ENCODE data around the gene HNRNPA1.
A peak's percentile ranks its signal among the peaks of the same experiment; 100 is the strongest.
"Not testable (repeated sequence)": the region's sequence is repeated elsewhere in the genome, so short reads cannot be mapped to it uniquely, and the experiment has no call there.

HNRNPA1 gene

DNA sequence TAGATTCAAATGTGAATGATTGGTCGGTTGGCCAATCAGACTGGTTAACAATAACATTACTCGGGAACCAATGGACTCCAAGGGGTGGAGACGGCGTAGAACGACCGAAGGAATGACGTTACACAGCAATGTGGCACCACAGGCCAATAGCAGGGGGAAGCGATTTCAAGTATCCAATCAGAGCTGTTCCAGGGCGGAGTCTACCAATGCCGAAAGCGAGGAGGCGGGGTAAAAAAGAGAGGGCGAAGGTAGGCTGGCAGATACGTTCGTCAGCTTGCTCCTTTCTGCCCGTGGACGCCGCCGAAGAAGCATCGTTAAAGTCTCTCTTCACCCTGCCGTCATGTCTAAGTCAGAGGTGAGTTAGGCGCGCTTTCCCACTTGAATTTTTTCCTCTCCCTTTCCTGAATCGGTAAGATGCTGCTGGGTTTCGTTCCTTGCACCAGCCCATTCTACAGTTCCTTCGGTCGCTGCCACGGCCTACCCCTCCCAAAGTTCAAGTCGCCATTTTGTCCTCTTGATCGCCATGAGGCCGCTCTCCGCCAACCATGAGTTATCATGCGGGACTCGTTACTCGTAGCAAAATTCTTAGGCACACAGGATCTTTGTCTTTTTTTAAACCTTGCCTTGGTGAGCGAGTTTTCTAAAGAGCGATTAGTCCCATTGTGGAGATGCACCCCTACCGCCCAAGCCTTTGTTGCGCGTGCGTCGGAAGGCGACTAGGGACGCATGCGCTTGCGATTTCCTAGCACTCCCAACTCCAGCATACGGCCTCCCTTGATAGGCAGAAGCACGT lies at the start of gene HNRNPA1:
Gene HNRNPA1, plus strand, starts transcription at position 259 of the 793 bp plus-strand sequence. Its CDS starts 82 bp downstream, at position 341.
- DNase-seq (ENCODE audit: low read depth) = peak; percentile 82

DNA sequence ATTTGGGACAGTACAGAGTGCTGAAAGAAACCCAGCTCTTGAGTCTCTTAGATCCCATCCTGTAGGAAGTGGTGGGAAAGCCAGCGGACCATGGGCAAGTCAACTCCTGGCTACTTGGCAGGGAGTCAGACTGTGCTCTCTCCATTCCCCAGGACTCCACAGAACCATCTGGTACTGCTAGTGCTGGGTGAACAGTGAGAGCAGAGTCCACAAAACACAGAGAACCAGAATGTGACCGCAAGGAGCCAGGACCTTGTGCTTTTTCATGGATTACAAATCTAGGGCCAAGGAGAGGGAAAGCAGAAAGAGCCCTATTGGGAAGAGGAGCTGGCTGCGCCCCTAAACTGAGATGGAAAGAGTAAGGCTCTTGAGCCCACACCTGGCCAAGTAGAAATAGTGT lies 49.3 kb upstream of the HNRNPA1 start:
- DNase-seq (ENCODE audit: low read depth) = not testable (repeated sequence)

DNA sequence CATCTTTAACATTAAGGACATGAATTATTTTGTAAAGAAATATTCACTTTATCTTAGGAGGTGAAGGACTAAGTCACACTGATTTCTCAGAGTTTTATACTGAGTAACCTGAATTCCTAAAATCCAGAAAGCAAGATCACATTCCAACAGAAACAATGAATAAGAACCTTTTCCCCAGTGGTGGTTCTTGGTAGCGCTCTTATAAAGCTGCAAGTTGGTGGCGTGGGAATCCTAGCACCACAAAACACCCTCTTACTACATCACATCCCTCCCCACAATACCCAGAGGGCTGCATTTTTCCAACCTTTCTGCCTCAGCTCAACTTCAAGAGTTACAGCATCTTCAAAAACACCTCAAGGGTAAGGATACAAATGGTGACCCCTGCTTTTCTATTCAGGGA lies 47.7 kb upstream of the HNRNPA1 start:
- DNase-seq (ENCODE audit: low read depth) = no peak

DNA sequence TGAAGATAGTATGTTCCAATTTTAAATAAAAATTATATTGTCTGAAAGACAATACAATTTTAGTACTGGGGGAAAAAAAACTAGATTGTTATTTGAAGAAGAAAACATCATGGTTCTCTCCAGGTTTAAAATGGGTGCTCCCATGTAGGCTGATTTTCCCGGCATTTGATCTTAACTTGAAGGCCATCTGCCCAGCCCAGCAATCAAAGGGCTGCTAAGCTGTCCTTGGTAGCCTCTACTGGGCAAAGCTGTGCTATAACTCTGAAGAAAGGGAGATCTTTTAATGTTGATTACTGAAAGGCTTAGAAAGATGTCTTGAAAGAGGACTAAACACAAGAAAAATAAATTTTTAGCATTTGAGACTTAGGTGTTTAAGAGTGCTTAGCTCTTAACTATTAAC lies 42.0 kb upstream of the HNRNPA1 start:
- DNase-seq (ENCODE audit: low read depth) = no peak

DNA sequence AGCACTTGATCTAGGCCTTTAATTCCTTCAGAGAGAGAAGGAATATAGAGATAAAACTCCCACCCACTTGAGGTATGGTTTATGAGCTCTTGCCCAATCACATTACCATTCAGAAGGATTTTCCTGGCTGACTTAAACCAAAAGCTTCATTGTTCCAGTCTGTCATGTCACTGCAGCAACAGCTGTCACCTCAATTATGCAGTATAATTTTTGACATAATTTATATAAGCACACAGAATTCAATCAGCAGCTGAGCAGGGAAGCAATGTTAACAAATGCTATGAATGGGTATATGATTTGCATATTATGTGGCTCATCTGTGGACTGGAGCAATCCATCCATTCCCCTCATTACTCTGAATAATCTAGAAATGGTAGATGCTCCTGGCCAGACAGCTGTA lies 40.9 kb upstream of the HNRNPA1 start:
- DNase-seq (ENCODE audit: low read depth) = no peak

DNA sequence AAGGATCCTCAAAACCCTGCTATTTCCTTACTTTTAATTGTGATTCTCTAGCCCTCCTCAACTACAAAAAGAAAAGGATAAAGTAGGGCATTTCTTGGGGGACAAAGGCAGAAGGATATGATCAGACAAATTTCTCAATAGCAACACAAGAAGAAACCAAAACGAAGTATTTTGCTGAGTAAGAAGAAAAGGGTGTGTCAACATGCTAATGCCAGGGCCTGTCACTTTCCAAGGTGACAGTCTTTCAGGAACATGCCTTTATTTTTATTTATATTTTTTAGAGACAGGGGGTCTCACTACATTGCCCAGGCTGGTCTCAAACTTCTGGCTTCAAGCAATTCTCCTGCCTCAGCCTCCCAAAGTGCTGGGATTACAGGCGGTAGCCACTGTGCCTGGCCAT lies 40.4 kb upstream of the HNRNPA1 start:
- no peak for DNase-seq (ENCODE audit: low read depth)

DNA sequence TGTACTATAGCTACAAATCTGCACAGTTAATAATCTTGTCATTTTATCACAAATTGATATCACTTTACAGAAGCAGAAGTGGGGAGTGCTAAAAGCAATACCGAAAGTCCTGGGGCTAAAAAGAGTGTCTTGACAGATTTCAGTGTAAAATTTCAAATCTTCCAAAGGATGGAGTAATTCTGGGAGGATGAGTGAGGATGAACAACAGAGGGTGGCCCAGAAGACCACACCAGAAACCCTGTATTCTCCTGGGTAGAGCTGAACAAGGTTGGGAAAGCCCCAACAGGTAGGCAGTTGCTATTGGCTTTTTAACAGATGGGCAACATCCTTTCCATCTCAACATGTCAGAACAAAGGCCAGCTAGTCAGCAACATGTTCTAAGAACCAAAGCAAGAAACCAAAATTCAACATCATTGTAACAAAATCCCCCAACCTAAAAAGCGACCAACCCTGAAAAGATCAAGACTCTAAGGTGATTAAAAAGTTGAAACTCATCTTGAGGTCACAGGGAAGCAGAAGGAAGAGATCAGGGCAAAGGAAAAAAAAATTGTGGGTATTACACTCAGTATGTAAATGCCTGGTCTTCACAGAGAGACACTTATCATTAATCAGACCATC lies 39.4 kb upstream of the HNRNPA1 start:
- no peak for DNase-seq (ENCODE audit: low read depth)

DNA sequence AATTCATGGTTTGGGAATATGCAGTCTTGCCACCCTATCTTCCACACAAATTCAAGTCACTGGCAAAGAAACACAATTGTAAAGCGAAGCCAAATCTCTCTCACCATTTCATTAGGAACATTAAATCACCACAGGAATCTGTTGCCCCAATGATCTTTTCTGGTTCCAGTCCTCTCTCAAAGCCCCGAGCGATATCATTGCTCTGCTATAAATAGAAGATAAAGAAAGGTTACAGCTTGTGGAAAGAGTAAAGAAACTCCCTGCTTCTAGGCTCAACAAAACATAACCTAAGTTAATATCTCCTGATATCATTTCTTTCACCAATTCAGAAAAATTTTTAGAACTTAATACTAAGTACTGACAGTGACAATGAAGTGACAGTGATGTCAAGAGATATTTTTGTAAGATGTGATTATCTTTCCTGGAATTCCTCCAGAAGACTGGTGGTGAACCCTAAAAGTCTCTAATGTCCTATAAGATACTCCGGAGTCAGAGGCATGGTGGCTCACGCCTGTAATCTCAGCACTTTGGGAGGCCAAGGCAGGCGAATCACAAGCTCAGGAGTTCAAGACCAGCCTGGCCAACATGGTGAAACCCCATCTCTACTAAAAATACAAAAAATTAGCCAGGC lies 34.4 kb upstream of the HNRNPA1 start:
- DNase-seq (ENCODE audit: low read depth) = no peak

DNA sequence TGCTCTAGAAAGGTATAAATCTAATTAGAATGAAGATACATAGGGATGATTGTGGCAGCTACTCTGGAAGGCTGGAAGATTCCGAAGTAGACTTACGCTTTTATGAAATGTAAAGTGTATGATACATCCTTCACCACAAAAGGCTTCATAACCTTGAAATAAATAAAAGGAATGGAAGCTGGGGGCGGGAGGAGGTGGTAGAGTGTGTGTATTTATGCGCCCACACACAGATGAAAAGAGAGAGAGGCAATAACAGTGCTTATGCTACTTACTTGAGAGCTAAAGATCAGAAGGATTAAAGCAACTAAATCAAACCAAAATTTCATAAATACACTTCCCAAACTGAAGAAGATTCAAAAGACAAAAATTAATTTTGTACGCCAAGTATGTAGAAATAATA lies 31.0 kb upstream of the HNRNPA1 start:
- DNase-seq (ENCODE audit: low read depth) = no peak

DNA sequence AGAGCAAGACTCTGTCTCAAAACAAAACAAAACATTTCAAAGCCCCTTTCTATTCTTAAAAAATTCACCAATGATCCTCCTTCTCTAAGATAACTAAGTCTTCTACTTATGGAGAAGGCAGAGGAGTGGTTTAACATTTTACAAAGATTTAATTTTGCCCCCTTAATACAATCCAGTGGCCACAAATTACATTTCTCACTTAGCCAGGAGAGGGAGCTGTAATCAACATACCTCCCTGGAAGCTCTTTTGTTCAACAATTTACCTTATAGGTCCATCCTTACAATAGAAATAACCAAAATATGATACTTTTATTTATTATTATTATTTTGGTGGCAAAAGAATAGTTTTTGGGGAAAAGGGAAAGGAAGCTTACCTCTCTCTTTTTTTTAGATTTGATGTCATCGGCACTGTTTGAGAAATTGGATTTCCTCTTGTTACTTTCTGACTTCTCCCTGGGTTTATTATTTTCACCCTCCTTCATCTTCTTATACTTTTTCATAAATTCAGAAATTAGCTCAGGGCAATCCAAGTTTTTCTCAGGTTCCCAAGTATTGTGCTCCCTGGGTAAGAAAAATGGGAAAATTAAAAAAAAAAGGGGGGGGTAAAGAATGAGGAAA lies 28.8 kb upstream of the HNRNPA1 start:
- no peak for DNase-seq (ENCODE audit: low read depth)

DNA sequence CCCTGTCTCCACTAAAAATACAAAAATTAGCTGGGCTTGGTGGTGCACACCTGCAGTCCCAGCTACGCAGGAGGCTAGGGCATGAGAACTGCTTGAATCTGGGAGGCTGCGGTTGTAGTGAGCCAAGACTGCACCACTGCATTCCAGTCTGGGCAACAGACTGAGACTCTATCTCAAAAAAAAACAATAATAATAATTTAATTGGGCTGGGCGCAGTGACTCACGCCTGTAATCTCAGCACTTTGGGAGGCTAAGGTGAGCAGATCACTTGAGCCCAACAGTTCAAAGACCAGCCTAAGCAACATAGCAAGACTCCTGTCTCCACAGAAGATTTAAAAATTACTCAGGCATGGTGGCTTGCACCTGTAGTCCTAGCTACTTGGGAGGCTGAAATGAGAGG lies 27.3 kb upstream of the HNRNPA1 start:
- DNase-seq (ENCODE audit: low read depth) = no peak

DNA sequence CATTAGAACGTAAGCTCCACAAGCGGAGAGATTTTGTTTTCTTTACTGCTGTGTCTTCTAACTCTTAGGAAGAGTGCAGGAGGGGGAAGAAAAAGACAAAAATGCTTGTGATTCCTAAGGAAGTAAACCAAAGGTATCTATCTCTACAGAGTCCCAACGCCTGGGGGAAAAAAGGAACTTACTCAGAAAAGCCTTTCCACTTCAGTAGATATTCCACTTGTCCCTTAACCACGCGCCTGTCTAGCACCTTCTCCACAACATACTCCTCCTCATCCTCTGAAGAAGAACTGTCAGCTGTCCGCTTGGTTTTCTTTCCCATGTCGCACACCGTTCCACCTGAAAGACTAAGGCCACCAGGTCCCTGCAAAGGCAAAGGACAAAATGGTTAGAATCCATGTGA lies 23.2 kb upstream of the HNRNPA1 start:
- DNase-seq (ENCODE audit: low read depth) = no peak

DNA sequence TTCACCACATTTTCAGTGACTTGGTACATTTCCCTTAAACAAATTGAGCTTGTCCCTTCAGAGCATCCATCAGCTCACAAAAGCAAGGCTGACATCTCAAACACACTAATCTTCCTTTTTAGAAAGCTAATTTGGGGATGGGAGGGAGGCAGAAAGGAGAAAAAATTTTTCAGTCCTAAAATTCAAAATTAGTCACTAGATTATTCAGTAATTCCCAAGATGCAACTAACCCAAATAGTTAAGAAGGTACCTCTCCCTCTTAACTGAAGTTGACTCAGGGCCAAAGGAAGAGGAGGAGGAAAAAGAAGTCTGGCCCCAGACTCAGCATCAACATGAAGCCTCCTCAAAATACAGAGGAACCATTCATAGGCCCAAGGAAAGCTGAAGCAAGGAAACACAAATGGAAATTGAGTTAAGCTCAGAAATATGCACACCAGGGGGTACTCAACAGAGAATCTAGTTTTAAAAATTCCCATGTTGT lies 22.3 kb upstream of the HNRNPA1 start:
- no peak for DNase-seq (ENCODE audit: low read depth)

DNA sequence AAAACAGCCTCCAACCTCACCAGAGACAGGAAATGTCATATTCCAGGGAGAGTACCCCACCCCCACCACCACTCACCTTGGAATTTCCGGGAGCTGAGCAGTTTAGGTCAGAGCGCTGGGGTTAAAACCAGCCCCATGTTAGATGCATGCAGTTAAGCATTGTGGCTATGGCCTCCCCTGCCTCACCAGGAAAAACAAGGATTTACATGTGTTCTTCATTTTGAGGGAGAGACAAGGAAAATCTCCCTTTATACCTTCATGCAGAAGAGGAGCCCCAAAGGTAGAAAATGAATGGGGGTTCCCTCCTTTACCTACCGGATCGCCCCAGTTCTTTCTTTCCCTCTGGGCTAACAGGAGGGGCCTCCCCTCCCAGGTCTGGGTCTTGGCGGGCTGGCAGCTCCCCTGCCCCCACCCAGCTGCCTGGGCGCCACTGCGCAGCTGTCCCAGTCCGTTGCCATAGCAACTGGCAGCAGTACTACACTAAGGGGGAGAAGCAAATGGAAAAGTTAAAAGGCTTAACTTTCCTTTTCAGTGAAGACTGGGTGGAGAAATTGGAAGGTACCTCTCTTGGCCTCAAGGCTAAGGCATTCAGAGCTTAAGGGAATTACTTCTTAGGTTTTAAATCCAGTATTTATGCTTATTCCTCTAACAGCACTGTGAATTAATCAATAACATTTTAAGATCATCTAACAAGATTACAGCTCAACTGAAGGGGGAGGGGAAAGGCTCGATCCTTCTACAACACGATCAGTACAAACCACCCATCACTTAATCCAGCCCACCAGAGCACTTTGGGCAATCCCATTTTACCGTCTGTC lies 21.1 kb upstream of the HNRNPA1 start:
- peak; percentile 20 for DNase-seq (ENCODE audit: low read depth)

DNA sequence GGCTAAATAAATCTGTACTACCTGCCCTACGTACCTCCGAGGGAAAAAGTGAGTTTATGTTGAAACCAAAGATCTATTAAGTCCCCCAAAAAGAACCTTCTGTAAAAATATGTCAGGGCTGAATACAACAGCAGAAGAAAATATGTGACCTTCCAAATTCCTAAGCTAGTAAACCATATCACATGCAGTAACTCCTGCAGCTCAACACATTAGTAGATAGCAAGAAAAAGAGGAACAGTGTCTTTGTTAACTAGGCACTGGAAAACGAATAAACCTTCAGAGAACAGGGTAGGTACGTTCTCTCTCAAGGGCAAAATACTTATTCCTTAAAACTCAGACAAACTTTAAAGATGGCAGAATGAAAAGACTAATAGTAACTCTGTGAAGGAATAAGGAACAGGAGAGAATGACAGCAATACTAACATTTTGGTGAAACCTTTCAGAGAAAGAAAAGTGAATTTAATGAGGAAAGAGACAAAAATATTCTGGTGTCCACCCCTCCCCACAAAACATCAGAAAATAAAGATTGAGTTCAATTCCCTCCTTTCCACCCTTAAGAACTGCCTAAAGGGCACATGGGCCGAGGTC lies 18.6 kb upstream of the HNRNPA1 start:
- no peak for DNase-seq (ENCODE audit: low read depth)

DNA sequence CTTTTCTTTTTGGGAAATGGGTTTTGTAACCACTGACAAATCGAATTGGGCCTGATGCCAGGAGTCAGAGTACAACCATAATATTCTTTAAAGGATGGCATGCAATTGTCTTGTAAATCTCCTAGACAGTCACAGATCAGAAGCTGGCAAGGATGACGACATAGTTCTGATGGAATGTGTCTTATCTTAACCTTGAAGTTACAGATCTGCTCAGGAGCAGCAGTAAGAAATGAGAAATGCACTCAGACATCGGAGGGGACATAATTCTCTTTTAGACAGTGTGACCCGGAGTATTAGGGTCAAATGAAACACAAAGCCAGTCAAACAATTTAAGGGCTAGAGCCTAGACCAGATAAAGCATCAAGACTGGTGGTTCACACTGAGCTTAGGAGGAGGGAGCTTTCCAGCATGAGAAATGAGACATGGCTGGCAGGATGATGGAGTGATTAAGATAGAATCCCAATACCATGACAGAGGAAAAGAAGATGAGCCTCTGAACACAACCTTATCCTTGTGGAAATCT lies 18.1 kb upstream of the HNRNPA1 start:
- no peak for DNase-seq (ENCODE audit: low read depth)

DNA sequence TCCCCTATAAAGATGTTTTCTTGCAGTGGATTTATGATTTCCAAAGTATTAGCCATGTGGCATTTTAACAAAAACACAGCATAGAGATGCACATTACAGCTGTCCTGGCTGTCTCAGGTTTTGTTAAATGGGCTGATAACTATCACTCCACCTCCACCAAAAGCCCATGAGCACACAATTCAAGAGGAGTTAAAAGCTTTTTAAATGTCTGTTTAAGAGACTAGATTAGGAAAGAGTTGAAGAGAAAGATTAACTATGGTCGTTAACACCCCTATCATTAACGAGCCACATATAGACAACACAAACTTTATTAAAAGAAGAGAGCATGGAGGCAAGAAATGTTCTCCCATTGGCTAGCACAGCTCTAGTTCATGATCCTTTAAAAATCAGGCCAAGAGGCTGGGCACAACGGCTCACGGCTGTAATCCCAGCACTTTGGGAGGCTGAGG lies 15.1 kb upstream of the HNRNPA1 start:
- no peak for DNase-seq (ENCODE audit: low read depth)

DNA sequence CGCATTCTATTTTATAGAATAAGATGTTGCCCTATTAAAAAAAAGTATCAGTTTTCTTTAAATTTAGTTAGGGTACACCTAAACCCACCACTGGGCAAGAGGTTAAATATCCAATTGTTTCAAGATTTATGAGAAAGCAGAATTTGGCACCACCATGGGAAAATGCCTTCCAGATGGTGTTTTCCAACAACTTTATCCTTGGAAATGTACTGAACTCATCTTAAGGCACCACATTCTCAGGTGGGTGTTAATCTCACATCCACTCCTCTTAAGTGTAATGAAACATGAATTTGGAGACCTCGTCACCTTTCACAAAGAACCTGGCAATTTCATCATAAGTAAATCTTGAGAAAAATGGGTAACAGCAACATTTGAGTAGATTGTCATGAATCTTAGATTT lies 13.7 kb upstream of the HNRNPA1 start:
- no peak for DNase-seq (ENCODE audit: low read depth)

DNA sequence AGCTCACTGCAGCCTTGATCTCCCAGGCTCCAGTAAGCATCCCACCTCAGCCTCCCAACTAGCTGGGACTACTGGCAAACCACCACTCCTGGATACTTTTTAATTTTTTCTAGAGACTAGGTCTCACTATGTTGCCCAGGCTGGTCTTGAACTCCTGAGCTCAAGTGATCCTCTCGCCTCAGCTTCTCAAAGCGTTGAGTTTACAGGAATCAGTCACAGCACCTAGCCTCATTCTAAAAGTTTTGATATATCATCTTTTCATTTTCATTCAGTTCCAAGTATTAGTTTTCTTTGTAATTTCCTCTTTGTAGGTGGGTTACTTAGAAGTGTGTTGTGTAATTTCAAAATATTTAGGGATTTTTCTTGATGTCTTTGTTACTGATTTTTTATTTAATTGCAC lies 10.2 kb upstream of the HNRNPA1 start:
- DNase-seq (ENCODE audit: low read depth) = no peak

DNA sequence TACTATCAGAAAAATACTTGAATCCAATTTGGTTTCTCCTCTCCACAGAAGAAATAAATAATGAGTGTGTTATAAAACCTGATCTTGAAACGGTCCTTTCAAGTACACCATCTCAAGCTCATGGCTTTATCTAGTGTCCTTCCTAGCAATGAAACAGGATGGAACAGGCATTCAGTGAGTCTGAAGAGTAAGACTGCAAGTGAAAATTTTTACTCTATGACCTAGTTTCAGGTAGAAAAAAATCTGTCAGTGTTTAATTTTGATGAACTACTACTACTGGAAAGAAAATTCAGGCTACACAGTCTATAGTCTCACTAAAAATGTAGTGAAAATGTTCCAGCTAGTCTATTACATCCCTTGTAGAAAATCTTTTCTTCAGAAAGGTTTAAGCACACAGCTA lies 8.3 kb upstream of the HNRNPA1 start:
- no peak for DNase-seq (ENCODE audit: low read depth)

DNA sequence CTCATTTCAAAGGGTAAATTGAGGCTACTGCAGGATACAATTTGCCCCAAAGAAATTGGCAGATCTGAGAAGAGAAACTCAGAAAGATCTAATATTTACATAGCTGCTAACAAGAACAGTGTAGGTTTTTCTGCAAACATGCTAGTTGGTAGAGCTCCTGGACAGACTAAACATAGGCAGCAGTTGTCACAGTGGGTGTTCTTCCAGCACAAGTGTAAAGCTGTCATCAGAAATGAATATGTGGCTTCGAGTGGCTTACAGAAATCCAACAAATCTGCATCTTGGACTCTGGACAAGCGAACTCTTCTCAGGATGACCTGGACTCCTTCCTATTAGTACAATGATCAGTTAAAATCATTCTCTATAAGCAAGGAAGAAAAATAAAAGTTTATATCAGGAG lies 6.5 kb upstream of the HNRNPA1 start:
- DNase-seq (ENCODE audit: low read depth) = no peak

All from activated T-cell treated with anti-CD3 and anti-CD28 coated beads for 1 hour (primary cell).